ENCODE data around the gene STAB2.

STAB2 gene

GRCh38 chr12:103771466-103771865 lies 184.4 kb downstream of the STAB2 start:
- H3K27ac ChIP-seq (ENCODE audit: low read depth, low read length) = no peak overlapping the region
- H2AFZ ChIP-seq (ENCODE audit: low read depth, low read length, severe bottlenecking) = no peak overlapping the region
- H3K9me2 ChIP-seq (replicated peaks; ENCODE audit: insufficient read depth, low read length) = no peaks in the 10 kb centered on the region
- no peak overlapping the region for H3K4me2 ChIP-seq (ENCODE audit: low read depth, low read length, poor library complexity, severe bottlenecking)
- no peaks in the 10 kb centered on the region for H3K36me3 ChIP-seq (ENCODE audit: low read length)
- H3K9me3 ChIP-seq (ENCODE audit: insufficient read depth, low read length) = no peaks in the 10 kb centered on the region
- no peak overlapping the region for H3K9ac ChIP-seq (ENCODE audit: low read length)
- no peaks in the 10 kb centered on the region for H3K27me3 ChIP-seq (ENCODE audit: low read length)
- no peak overlapping the region for H3K4me3 ChIP-seq (ENCODE audit: insufficient read depth, low read length, poor library complexity, severe bottlenecking)
- H4K20me1 ChIP-seq (ENCODE audit: low read depth, low read length) = no peaks in the 10 kb centered on the region
- no peak for TF ChIP-seq EZH2phosphoT487 (conservative IDR thresholded peaks at IDR 0.05; ENCODE audit: low read length)
- no peak for TF ChIP-seq CTCF (IDR thresholded peaks at IDR 0.05; ENCODE audit: insufficient read depth, low read length, poor library complexity, severe bottlenecking)
- H3F3A ChIP-seq (ENCODE audit: insufficient read depth) = no peaks in the 10 kb centered on the region
- no peaks in the 10 kb centered on the region for H3K79me2 ChIP-seq (ENCODE audit: insufficient read depth, low read length)

- no peak overlapping the region for H3K9ac ChIP-seq (ENCODE audit: low read length)
- H3K4me3 ChIP-seq (ENCODE audit: insufficient read depth, low read length, poor library complexity, severe bottlenecking) = no peak overlapping the region
- H3K4me2 ChIP-seq (ENCODE audit: low read depth, low read length, poor library complexity, severe bottlenecking) = no peak overlapping the region
- H3K27ac ChIP-seq (ENCODE audit: low read depth, low read length) = no peak overlapping the region
- no peaks in the 10 kb centered on the region for H3K36me3 ChIP-seq (ENCODE audit: low read length)
- H3F3A ChIP-seq (ENCODE audit: insufficient read depth) = no peaks in the 10 kb centered on the region
- H4K20me1 ChIP-seq (ENCODE audit: low read depth, low read length) = no peaks in the 10 kb centered on the region
- TF ChIP-seq EZH2phosphoT487 (conservative IDR thresholded peaks at IDR 0.05; ENCODE audit: low read length) (no peak), CTCF (IDR thresholded peaks at IDR 0.05; ENCODE audit: insufficient read depth, low read length, poor library complexity, severe bottlenecking) (no peak)
- no peaks in the 10 kb centered on the region for H3K9me3 ChIP-seq (ENCODE audit: insufficient read depth, low read length)
- no peaks in the 10 kb centered on the region for H3K79me2 ChIP-seq (ENCODE audit: insufficient read depth, low read length)
- H3K9me2 ChIP-seq (replicated peaks; ENCODE audit: insufficient read depth, low read length) = no peaks in the 10 kb centered on the region
- no peak overlapping the region for H2AFZ ChIP-seq (ENCODE audit: low read depth, low read length, severe bottlenecking)
- H3K27me3 ChIP-seq (ENCODE audit: low read length) = no peaks in the 10 kb centered on the region
These were observed 185.5 kb downstream of the STAB2 start for GRCh38 chr12:103772367-103773108.

GRCh38 chr12:103773109-103773910 lies 186.2 kb downstream of the STAB2 start:
- no peaks in the 10 kb centered on the region for H3K9me2 ChIP-seq (replicated peaks; ENCODE audit: insufficient read depth, low read length)
- H3K9ac ChIP-seq (ENCODE audit: low read length) = no peak overlapping the region
- H4K20me1 ChIP-seq (ENCODE audit: low read depth, low read length) = no peaks in the 10 kb centered on the region
- H3K79me2 ChIP-seq (ENCODE audit: insufficient read depth, low read length) = no peaks in the 10 kb centered on the region
- TF ChIP-seq CTCF (IDR thresholded peaks at IDR 0.05; ENCODE audit: insufficient read depth, low read length, poor library complexity, severe bottlenecking) (no peak), EZH2phosphoT487 (conservative IDR thresholded peaks at IDR 0.05; ENCODE audit: low read length) (no peak)
- H2AFZ ChIP-seq (ENCODE audit: low read depth, low read length, severe bottlenecking) = no peak overlapping the region
- no peak overlapping the region for H3K4me3 ChIP-seq (ENCODE audit: insufficient read depth, low read length, poor library complexity, severe bottlenecking)
- H3K27ac ChIP-seq (ENCODE audit: low read depth, low read length) = no peak overlapping the region
- H3K36me3 ChIP-seq (ENCODE audit: low read length) = no peaks in the 10 kb centered on the region
- H3K27me3 ChIP-seq (ENCODE audit: low read length) = no peaks in the 10 kb centered on the region
- H3F3A ChIP-seq (ENCODE audit: insufficient read depth) = no peaks in the 10 kb centered on the region
- H3K4me2 ChIP-seq (ENCODE audit: low read depth, low read length, poor library complexity, severe bottlenecking) = no peak overlapping the region
- H3K9me3 ChIP-seq (ENCODE audit: insufficient read depth, low read length) = no peaks in the 10 kb centered on the region

Data from SU-DHL-6 (cell line).